LNCaP clone FGC (cell line): ENCODE measurements around the gene CBFB.

ENCODE experiments used
- DNase-seq: peaks from one replicate; pipeline ENCODE4 v3.0.0-alpha.2; 2011; ENCODE audit warnings: low read depth
- H3K4me3 ChIP-seq: 2 replicates; pipeline ENCODE4 v1.5.1; 2011; ENCODE audit warnings: mild to moderate bottlenecking, low read depth, low read length, control low read depth
- TF ChIP-seq, protein P1 (sequence below): IDR thresholded peaks from 2 replicates; pipeline ENCODE4 v1.5.1; 2012; ENCODE audit warnings: mild to moderate bottlenecking; ENCODE audit not compliant: control insufficient read depth, insufficient read depth; ENCODE audit errors: extremely low read depth

CBFB gene

DNA sequence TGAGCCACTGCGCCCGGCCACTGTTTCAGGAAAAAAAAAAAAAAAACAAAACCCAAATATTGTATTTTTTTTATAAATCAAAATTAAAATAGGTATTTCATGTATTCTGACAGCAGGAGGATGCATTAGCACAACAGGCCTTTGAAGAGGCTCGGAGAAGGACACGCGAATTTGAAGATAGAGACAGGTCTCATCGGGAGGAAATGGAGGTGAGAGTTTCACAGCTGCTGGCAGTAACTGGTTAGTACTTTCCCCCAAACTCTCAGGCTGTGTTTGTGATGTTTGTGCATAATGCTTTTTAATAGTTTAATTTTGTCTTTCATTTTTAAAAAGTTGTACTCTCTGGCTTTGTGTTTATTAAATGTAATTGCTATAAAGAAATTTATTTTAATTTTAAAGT, 53.2 kb downstream of the CBFB start:
- no peak overlapping the region for H3K4me3 ChIP-seq
- TF ChIP-seq, protein P1, sequence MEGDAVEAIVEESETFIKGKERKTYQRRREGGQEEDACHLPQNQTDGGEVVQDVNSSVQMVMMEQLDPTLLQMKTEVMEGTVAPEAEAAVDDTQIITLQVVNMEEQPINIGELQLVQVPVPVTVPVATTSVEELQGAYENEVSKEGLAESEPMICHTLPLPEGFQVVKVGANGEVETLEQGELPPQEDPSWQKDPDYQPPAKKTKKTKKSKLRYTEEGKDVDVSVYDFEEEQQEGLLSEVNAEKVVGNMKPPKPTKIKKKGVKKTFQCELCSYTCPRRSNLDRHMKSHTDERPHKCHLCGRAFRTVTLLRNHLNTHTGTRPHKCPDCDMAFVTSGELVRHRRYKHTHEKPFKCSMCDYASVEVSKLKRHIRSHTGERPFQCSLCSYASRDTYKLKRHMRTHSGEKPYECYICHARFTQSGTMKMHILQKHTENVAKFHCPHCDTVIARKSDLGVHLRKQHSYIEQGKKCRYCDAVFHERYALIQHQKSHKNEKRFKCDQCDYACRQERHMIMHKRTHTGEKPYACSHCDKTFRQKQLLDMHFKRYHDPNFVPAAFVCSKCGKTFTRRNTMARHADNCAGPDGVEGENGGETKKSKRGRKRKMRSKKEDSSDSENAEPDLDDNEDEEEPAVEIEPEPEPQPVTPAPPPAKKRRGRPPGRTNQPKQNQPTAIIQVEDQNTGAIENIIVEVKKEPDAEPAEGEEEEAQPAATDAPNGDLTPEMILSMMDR, result no peak
- no peak for DNase-seq

DNA sequence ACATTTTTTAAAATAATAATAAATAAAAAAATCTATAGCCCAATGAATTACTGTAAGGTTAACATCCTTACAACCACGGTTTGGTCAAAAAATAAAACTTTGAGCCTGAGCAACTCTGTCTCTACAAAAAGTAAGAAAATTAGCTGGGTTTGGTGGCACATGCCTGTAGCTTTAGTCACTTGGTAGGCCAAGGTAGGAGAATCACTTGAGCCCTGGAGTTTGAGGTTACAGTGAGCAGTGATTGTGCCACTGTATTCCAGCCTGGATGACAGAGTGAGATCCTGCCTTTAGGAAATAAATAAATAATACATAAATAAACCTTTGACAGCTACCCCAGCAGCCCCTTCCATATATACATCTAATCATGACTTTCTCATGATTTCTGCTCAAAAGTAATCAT, 53.9 kb downstream of the CBFB start:
- no peak overlapping the region for H3K4me3 ChIP-seq
- DNase-seq, result no peak
- TF ChIP-seq, protein P1, result no peak

DNA sequence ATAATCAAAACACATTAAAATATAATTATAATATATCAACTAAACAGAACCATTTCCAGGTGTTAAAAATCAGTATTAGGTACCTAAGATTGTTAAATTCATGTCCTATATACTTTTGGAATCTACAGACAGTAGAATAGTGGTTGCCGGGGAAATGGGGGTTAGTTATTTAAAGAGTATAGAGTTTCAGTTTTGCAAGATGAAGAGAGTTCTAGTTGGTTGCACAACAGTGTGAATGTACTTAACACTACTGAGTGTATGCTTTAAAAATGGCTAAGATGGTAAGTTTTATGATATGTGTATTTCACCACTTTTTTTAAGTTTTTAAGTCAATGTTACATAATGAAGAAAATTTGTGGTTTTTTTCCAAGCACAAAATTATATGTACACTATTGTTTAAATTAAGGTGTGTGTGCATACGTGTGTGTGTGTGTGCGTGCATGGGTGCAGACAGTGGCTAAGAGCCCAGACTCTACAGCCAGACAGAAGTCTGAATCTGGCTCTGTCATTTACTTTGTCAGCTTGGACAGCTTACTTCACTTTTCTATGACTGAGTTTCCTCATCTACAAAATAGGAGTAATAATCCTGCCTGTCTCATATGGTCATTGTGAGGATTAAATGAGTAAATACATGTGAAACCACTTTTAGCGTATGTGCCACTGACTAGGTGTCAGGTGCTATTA, 55.5 kb downstream of the CBFB start:
- TF ChIP-seq, protein P1, result no peak
- H3K4me3 ChIP-seq, result no peak overlapping the region
- no peak for DNase-seq

DNA sequence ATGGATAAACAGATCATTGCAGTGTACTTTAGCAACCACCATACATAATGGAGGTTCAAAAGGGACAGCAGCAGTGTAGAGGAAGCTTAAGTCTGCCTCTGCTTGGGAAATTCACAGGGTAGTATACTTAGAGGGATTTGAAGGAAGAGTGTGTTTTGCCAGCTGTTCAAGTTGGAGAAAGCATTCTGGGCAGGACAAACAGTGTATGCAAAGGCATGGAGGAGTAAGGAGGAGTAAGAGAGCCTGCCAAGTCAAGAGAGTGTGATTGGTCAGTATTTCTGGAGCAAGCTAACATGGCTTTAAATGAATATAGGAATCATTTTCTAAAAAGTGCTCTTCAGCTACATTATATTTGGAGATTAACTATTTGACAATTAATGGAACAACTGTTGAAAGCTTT, 57.9 kb downstream of the CBFB start:
- no peak overlapping the region for H3K4me3 ChIP-seq
- TF ChIP-seq, protein P1, result no peak
- peak; percentile 23 for DNase-seq

DNA sequence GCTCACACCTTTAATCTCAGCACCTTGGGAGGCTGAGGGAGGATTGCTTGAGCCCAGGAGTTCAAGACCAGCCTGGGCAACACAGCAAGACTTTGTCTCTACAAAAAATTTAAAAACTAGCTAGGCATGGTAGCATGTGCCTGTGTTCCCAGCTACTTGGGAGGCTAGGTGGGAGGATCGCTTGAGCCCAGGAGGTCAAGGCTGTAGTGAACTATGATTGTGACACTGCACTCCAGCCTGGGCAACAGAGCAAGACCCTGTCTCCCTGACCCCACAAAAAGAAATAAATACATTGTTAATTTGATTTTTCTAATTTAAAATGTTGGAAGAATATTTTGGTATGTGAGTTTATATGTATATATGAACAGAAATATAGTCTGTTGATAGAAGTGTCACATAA, 58.3 kb downstream of the CBFB start:
- H3K4me3 ChIP-seq, result no peak overlapping the region
- TF ChIP-seq, protein P1, result no peak
- DNase-seq, result no peak

DNA sequence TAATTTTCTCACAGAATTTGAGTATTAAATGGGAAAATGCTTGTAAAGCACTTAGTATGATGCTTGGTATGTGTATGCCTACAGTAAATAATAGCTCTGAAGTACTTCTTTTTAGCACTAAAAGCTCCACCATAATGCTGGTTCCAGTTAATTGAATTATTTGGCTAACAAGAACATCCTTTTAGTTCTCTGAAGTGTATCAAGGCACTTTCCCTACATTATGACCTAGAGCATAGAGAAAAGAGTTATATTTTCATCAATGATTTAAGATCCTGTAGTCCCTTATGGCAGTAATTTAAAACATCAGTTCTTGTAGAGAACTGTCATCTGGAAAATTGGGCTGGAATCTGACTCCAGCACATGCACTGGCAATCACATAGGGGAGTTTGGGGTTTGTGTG, 58.9 kb downstream of the CBFB start:
- H3K4me3 ChIP-seq, result no peak overlapping the region
- no peak for DNase-seq
- TF ChIP-seq, protein P1, result no peak

DNA sequence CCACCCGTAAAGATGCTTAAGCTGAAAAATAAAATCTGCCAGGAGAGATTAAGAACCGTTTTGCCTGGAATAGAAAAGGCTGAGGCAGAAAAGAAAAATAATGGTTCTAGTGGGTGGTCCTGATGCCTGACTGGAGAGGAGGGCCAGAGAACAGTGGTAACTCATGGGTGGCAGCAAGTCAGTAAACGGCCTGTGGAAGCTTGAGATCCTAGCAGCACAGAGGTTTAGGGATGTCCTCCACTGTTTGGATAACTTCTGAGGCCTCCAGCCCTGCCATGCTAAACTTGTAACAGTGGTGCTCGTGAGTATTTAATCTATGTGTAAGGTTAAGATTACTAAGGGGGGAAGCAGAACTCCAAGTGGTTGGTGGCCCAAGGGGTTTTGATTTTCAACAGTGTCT, 59.6 kb downstream of the CBFB start:
- TF ChIP-seq, protein P1, result no peak
- DNase-seq, result no peak
- H3K4me3 ChIP-seq, result no peak overlapping the region
